NCI-H2227 (cell line): Measurements from ENCODE around the gene OTULINL.

Experiments
- DNase-seq: peaks from one replicate; lab custom pipeline; 2025; ENCODE audit not compliant: unreplicated experiment; lab: John Stamatoyannopoulos, UW

OTULINL gene

GRCh38 chr5:14576206-14576605 is 5.4 kb upstream of the OTULINL start:
- DNase-seq, result no peak

GRCh38 chr5:14577079-14577725 is 4.4 kb upstream of the OTULINL start:
- DNase-seq, result no peak

GRCh38 chr5:14577971-14578370 is 3.6 kb upstream of the OTULINL start:
- no peak for DNase-seq

GRCh38 chr5:14579246-14579645 is 2.3 kb upstream of the OTULINL start:
- no peak for DNase-seq

DNA sequence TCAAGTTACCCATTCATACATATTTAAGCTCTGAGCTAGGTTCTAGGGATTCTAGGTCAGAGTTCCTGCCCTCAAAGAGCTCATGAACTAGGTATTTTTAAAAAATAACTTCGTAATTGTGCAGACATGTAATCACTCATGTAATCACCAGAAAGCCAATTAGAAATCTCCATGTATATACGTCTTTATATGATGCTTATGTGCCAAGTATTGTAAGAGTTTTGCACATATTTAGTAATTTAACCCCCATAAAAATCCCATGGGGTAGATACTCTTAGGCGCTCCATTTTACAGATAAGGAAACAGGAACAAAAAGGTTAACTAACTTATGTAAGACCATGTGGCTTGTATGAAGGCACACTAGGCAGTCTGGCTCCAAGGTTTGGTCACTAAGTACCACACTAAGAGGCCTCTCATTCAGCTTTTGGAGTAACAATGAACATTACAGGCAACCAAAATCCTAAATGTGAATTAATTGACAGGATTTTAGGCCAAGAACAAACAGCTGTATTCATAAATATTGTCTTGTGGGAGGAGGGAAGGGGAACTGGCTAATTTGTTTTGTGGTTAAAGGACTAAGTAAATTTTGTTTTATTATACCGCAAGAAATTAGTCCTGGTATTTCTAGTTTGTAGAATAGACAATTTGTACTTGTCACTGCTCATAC is 1.7 kb upstream of the OTULINL start:
- DNase-seq, result no peak

DNA sequence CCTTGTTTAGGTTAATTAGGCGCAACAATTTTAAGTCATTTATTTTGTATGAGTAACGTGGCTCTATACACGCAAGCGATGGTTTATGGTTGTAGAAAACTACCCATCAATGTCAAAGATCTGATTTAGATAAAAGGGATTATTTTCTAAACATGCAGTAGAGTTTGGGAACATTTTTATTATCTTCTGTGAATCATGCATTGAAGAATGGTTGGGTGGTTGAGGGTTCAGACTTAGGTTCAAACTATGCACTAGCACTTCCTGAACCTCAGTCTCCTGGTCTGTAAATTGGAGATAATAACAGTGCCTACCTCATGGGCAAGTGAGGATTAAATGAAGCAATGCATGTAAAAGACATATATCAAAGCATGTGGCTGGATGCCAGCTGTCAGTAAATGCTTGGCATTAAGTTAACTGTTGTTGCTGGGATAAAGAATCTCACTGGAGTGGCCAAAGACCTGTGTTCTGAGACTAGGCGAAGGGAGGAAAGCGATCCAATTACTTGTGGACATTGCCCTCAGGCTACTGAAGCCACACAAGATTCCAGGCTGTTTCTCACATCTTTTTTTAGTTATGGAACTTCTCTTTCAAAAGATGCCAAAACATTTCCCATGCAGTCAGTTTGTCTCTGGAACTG is 1.1 kb upstream of the OTULINL start:
- DNase-seq, result no peak

DNA sequence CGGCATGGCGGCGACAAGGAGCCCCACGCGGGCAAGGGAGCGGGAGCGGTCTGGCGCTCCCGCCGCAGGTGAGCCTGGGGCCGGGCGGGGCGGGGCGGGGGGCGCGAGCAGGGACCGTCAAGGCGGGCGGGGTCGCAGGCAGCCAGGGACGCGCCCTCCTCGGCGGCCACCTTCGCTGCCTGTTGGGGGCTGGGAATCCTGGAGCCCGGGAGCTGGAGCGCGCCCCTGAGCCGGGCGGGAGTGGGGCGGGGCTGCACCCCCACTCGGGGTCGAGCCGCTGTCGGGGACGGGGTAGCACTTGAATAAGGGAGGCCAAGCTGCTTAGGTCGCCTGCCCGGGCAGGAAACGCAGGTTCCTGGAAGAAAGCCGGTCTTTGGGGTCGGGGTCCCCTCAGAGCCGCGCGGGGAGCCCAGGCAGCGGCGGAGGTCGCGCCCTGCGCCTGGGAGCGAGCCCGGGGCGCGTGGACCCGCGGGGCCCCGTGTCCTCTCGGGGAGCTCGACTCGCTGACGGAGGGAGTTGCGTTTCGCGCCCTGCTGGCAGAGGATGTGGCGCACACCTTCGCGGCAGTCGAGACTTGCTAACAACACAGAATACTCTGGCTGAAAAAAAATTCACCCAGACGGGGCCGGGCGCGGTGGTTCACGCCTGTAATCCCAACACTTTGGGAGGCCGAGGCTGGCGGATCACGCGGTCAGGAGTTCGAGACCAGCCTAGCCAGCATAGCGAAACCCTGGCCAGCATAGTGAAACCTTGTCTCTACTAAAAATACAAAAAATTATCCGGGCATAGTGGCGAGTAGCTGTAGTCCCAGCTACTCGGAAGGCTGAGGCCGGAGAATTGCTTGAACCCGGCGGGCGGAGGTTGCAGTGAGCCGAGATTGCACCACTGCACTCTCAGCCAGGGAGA is 552 bp downstream of the OTULINL start:
- DNase-seq, result peak; percentile 72

- peak; percentile 15 for DNase-seq
Observed at GRCh38 chr5:14582797-14583137, 1.2 kb downstream of the OTULINL start.

GRCh38 chr5:14584848-14585247 is 3.3 kb downstream of the OTULINL start:
- no peak for DNase-seq

DNA sequence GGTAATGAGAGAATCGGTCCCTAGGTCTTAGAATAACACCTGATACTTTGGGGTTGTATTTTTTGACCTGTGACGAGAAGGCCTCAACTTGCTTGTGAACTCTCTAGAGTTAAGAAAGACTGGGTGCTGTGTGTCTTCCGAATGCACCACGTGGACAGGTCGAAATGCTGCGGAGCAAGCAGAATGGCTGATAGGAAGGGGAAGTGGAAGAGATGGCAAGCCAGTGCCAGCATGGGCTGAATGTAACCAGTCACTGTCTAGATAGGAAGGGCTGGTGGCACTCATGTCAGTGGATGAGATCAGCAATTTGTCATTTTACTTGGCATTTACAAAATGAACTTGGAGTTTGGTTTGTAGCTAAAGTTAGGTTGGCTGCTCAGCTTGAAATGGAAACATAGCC is 5.6 kb downstream of the OTULINL start:
- no peak for DNase-seq

DNA sequence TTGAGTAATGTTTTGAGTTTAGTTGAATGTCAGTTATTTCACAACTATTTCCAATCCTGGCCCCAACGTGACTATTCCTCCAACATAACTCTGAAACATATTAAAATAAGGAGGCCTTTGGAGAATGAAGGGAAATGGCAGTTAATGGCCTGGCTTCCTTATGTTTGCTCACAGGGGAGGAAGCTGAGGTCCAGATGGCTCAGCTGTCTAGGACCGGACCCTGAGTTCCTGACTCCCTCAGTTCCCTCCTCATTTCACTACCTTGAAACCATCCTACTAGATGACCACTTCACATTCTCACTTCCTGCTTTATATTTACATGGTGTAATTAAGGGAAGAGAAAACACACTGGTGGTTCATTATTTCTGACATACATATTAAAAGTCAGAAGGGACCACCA is 6.6 kb downstream of the OTULINL start:
- DNase-seq, result no peak

DNA sequence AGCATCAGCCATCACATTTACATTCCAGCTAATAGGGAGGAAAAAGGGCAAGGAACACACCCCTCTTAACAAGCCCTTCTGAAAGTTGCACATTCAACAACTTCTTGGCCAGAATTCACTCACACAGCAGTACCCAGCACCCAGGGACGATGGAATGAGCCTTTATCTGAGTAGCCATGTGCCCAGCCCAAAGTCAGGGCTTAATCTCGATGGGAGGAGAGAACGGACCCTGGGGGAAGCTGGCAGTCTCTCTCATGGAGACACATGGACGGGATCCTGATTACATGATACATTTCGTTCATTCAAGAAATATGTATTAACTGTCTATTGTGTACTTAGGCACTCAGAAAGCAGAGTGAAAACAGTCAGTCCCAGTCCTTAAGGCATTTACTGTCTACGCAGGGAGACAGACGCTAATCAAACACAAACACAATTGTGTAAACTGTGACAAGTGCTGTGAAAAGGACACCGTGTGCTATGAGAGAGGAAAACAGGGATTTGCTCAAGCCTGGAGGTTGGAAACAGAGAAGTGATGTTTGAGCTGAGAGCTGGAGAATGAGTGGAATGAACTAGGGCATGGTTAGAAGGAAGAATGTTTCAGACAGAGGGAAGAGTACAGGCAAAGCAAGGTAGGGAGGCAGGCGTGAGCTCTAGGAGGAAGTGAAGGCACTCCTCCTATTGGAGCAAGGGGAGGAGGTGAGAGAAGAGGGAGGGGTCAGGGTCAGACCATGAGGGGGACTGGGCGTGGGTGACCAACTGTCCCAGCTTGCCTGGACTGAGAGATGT is 7.4 kb downstream of the OTULINL start:
- no peak for DNase-seq

- no peak for DNase-seq
Observed at GRCh38 chr5:14590949-14591348, 9.4 kb downstream of the OTULINL start.

GRCh38 chr5:14591548-14591947 is 10.0 kb downstream of the OTULINL start:
- DNase-seq, result no peak

DNA sequence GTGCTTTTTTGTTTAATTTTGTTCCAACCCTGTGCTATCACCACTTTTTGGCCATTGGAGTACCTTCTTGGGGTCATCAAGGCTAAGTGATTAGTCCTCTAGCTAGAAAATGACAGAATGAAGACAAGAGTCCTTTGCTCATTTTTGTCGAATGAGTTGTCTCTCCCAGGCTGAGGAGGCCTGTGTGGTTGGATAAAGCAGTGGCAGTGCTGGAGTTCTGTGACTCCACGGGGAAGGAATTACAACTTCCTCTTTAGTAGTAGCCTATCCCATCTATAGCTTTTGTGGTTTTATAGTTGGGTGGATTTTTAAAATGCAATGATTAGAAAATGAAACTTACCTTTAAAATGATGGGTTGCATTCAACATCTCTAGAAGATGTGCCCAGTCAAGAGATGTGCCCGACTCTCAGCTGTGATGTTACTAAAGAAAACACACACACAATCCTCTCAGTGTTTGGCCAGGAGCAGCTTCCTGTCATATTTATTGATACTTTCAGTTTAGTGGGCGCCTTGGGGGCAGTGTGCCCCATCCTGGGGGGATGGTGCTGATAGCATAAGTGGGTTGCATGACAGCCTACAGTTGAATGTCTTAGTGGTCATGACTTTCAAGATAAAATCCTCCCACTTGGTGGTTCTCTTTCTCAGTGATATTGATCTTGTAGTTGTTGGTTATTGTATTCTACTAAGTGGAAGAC is 11.9 kb downstream of the OTULINL start:
- DNase-seq, result no peak

DNA sequence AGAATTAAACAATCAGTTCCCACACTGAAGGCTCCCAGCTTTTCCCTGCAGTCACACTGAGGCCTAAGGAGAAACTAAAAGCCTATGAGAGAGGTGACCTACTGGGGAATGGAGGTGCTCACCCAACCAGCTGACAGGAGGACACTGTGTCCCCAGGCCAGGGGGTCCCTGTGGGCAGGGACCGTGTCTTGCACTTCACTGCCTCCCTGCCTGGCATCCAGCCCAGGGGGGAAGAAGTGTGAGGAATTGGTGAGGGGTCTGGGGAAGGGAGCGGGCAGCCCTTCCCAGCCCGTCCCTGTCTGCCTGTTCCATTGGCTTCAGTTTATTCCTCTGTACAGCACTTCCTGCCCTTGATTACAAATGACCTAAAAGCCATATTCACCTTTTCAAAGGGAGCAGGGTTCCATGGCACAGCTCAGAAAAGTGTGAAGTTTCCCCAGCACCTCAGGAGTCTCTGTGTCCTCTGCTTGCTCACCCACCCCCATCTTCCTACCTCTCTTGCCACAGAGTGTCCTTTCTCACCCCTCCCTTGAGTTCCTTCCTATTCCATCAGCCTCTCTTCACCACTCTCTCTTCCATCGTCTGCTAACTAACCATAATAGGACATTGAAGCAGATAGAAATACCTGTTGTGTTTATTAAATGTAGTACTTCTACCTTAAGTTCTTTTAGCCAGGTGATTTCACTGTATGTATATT is 12.9 kb downstream of the OTULINL start:
- no peak for DNase-seq

- DNase-seq, result no peak
Observed at GRCh38 chr5:14595189-14595588, 13.6 kb downstream of the OTULINL start.

GRCh38 chr5:14595891-14596290 is 14.3 kb downstream of the OTULINL start:
- DNase-seq, result no peak

GRCh38 chr5:14597080-14597479 is 15.5 kb downstream of the OTULINL start:
- no peak for DNase-seq

- DNase-seq, result no peak
Observed at GRCh38 chr5:14598225-14598624, 16.6 kb downstream of the OTULINL start.
